ENCODE data around the gene DYNLT1.
"Not testable (repeated sequence)": the region's sequence is repeated elsewhere in the genome, so short reads cannot be mapped to it uniquely, and the experiment has no call there.

The DYNLT1 gene

GRCh38 chr6:158620963-158621693, 23.4 kb downstream of the DYNLT1 start:
- no peak for DNase-seq

GRCh38 chr6:158619922-158620801, 24.4 kb downstream of the DYNLT1 start:
- peak; percentile 13 for DNase-seq

- DNase-seq: not testable (repeated sequence)
Observed at GRCh38 chr6:158618289-158618688, 26.3 kb downstream of the DYNLT1 start.

DNA sequence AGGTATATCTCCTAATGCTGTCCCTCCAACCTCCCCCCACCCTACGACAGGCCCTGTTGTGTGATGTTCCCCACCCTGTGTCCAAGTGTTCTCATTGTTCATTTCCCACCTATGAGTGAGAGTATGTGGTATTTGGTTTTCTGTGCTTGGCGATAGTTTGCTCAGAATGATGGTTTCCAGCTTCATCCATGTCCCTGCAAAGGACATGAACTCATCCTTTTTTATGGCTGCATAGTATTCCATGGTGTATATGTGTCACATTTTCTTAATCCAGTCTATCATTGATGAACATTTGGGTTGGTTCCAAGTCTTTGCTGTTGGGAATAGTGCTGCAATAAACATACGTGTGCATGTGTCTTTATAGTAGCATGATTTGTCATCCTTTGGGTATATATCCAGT, 29.9 kb downstream of the DYNLT1 start:
- DNase-seq: not testable (repeated sequence)

DNA sequence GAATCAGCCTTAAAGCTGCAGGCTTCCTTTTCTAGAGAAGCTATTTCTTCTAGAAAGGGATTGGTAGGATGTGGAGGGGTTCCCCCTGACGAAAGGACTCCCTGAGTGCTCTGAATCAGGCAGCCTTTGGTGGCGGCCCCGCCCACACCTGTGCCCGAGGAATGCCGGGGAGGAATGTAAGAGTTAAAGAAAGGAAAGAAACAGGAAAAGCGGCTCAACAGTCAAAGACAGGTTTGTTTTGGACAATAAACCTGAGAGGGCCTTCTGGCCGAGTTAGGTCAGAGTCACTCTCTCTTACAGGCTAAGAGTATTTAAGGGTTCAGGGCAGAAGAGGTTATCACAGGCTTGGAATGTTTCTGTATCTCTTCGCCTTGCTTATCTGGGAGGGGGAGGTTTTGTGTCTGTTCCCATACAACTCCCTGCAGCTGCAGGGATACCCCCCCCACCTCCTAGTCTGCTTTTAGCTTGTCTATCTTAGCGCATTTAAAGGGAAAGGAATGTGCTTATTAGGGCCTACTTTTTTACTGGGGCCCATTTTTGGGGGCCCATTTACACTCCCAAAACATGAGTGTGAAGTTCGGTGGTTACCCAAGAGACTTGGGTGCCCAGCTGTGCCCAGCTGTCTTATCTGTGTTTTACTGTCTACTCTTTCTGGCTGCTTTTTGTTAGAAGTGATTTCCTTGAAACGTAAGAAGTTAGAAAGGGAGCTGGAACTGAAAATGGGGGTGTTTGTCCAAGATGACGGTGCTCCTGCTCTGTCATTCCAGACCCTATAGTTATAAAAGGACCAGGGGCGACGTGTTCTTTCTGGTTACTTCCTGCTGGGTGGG, 32.8 kb downstream of the DYNLT1 start:
- DNase-seq: no peak

- DNase-seq: no peak
Observed at GRCh38 chr6:158611039-158611438, 33.5 kb downstream of the DYNLT1 start.

DNA sequence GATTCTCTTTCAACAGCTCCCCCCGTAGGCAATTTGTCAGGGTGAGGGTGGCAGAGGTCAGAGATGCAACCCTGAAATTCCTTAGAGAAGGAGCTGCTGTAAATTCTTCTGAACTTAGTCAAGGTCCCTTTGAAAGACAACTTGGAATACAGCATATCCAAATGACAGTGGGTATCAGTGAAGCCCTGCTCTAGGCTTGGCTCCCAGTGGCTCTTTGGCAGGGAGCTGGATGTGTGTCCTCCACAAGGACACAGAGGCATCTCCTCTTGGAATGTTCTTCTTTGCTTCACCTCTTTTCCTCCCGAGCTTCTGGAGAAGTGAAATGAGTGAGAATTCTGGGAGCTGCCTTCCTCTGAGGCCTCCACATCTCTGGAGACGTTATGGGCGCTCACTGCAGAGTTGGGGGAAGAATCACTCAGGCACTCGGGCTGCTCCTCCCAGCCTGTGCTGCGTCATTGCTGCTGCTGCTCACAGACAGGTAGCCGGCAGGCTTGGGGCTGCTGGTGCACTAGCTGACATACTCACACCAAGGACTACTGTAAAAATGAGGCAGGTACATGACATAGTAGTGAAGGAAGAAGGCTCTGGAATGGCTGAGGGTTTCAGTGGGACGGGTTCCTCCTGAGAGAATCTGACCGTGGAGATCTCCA, 34.1 kb downstream of the DYNLT1 start:
- DNase-seq: no peak

DNA sequence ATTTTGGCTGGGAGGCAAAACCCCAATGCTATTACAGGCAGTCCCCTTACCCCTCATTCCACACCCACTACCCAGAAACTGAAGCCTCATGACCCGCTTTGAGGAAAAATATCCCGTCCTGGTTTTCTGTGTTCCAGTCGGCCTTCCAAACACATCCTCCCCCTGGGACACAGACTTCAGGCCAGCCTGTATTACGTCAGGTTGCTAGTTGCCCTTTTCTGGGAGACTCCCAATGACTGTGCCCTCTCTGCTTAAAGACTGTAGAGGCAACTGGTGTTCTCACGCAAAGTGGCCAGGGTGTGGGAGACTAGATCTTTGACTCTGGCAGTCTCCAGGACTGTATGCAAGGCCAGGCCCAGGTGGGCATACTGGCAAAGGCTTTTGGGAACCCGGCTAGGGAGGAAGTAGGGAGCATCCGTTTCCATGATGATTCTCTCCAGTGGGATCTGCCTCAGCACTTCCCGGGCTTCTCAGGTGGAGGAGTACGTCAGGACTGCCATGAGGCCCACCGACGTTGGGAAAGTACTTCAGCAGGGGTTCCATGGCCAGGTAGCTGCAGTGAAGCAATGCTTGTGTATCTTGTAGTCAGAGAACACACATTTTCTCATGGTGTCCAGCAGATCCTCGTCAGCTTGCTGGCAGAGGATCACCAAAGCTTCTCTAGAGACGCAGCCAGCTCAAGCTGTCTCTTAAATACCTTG, 34.9 kb downstream of the DYNLT1 start:
- no peak for DNase-seq

DNA sequence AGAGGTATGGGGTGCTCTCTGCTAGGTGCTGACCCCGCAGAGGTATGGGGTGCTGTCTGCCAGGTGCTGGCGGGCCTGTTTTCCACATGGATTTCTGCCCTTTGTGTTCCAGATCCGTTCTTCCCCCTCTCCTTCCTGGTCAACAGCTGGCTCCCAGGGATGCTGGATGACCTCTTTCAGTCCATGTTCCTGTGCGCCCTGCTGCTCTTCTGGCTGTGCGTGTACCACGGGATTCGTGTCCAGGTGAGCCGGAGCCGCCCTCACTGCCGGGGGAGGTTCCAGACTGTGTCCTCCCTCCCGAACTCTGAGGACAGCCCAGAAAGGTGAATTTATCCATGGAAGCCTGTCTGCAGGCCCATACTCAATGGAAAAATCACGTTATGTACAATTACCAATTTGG, 36.3 kb downstream of the DYNLT1 start:
- DNase-seq: no peak

DNA sequence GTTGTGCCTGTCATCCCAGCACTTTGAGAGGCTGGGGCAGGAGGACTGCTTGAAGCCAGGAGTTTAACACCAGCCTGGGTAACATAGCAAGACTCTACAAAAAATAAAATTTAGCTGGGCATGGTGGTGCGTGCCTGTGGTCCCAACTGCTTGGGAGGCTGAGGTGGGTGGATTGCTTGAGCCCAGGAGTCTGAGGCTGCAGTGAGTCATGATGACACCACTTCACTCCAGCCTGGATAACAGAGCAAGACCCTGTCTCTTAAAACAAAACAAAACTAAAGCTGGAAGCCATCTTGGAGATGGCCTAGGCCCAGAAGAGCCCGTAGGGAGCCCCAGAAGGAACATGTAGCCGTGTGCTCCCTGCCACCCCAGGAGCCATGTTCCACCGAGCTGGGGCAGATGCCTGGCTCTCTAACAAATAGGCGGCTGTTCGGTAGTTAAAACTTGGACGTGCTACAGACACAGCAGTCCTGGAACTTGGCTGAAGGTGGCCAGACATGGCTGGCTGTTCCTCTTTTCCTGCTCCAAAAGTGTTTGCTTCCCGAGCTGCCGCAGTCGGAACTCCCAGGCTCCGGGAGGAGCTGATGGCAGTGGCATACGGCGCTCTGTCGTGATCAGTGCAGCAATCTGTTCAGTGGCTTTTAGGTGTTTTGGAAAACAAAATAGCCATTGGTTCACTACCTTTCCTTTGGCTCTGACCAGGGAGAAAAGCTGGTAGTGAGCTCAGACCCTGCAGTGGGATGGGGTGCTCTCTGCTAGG, 37.0 kb downstream of the DYNLT1 start:
- DNase-seq: no peak

- DNase-seq: no peak
Observed at GRCh38 chr6:158606935-158607334, 37.6 kb downstream of the DYNLT1 start.

DNA sequence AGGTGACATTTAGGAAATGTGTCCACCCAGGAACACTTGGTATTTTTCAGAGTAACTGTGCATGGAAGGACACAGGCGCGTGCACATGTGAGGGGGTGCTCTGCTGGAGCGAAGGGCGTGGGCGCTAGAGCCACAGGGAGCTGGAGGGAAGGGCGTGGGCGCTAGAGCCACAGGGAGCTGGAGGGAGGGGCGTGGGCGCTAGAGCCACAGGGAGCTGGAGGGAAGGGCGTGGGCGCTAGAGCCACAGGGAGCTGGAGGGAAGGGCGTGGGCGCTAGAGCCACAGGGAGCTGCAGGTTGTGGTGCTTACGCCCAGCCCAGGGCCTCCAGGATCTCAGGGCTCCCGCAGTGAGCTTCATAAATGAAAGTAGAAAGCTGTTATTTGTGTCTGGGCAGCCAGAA, 38.5 kb downstream of the DYNLT1 start:
- DNase-seq: not testable (repeated sequence)

GRCh38 chr6:158605266-158605878, 39.2 kb downstream of the DYNLT1 start:
- DNase-seq: peak; percentile 62

- DNase-seq: no peak
Observed at GRCh38 chr6:158604048-158604406, 40.5 kb downstream of the DYNLT1 start.

GRCh38 chr6:158603261-158604047, 41.1 kb downstream of the DYNLT1 start:
- no peak for DNase-seq

- no peak for DNase-seq
Observed at GRCh38 chr6:158599635-158600034, 44.9 kb downstream of the DYNLT1 start.

DNA sequence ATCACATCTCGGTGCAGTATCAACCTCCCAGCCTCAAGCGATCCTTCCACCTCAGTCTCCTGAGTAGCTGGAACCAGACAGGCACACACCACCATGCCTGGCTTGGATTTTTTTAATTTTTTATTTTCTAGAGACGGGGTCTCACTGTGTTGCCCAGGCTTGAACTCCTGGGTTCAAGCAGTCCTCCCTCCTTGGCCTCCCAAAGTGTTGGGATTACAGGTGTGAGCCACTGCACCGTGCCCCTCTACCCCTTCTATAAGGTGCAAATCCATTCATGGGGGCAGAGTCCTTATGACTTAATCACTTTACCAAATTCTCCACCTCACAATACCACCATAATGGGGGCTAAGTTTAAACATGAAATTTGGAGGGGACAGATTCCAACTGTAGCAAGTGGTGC, 47.0 kb downstream of the DYNLT1 start:
- no peak for DNase-seq

GRCh38 chr6:158596861-158597260, 47.7 kb downstream of the DYNLT1 start:
- peak; percentile 42 for DNase-seq

DNA sequence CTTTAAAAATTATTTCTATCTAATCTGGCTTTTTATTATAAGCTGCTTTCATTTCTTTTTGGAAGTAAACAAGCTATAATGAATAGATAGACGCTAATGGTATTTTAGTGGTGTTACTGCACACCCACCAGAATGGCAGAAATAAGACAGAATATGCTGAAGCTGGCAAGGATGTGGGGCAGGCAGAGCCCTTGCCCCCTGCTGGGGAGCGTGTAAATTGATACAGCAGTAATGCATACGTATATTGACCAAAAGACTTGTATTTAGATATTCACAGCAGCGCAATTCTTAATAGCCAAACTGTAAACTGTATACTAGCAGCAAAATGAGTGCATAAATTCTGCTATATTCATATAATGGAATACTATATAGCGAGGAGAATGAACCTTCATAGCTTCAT, 49.3 kb downstream of the DYNLT1 start:
- peak; percentile 11 for DNase-seq

GRCh38 chr6:158593670-158594069, 50.9 kb downstream of the DYNLT1 start:
- no peak for DNase-seq
